HCT116 (cell line): Measurements from ENCODE around the gene KCNK3. TPM values are rescaled to one million over a fixed set of nuclear protein-coding genes. Genes with fewer than 3 reads are reported as not detected.

Experiments
- ATAC-seq: fragments of 200-7000 bp; cut with Tn5 transposase; 2 replicates; pipeline ENCODE4 v1.9.1; 2020; ENCODE audit warnings: mild to moderate bottlenecking, moderate library complexity
- BruUV-seq: library from RNA; stranded (reverse); fragments of 400-500 nt; replicated peaks from 2 replicates; lab custom pipeline; 2021; lab: Mats Ljungman, UMichigan
- CTCF ChIA-PET: fragments of 300-600 bp; sonication (Branson Sonifier 250); formaldehyde crosslinking; loops from one replicate; lab custom pipeline; 2021; ENCODE audit warnings: antibody characterized with exemption; lab: Charles Lee
- POLR2A ChIA-PET: fragments of 300-600, 350-600 bp; sonication (Branson Sonifier 250); formaldehyde crosslinking; loops from one replicate; lab custom pipeline; 2021; ENCODE audit warnings: antibody characterized with exemption; lab: Charles Lee
- RAD21 ChIA-PET, 2 experiments: fragments of 300-600 bp; sonication (Branson Sonifier 250); formaldehyde crosslinking; loops; one replicate each; lab custom pipeline; 2023; ENCODE audit warnings: low total read pairs in 2 of 2; ENCODE audit not compliant: uncharacterized antibody in 2 of 2, unreplicated experiment in 2 of 2, low non-redundant PET in 1 of 2; lab: Charles Lee
- DNase-seq: peaks from one replicate; pipeline ENCODE4 v3.0.0-alpha.2; 2010; ENCODE audit warnings: low read depth, low spot score
- H2AFZ ChIP-seq: fragments of 200-600 bp; shearing (Covaris generic), sonication (generic); 2 replicates; pipeline ENCODE4 v1.6.1; 2017; ENCODE audit warnings: low read depth, mixed run types, mixed read lengths, antibody characterized with exemption, low read length; ENCODE audit not compliant: poor library complexity, severe bottlenecking
- H3K27ac ChIP-seq: 2 replicates; pipeline ENCODE4 v1.5.1; 2012; ENCODE audit warnings: low read depth, low read length
- H3K27me3 ChIP-seq: fragments of 200-600 bp; sonication (generic); 2 replicates; pipeline ENCODE4 v1.6.1; 2016; ENCODE audit warnings: mixed run types, low read length, mixed read lengths; ENCODE audit not compliant: insufficient read depth
- H3K36me3 ChIP-seq, 2 experiments: fragments of 200-500 bp in 1 of 2; fragments of 200-600 bp in 1 of 2; sonication (Bioruptor generic) in 1 of 2; sonication (generic) in 1 of 2; 2 replicates each; pipeline versions ENCODE4 v1.5.1 to v1.6.1; 2014 to 2016; ENCODE audit warnings: low read length in 2 of 2, inconsistent platforms in 1 of 2, mixed read lengths in 1 of 2, mixed run types in 1 of 2; ENCODE audit not compliant: insufficient read depth in 2 of 2, control insufficient read depth in 1 of 2
- H3K4me1 ChIP-seq, 2 experiments: fragments of 200-600 bp in 1 of 2; sonication (generic) in 1 of 2; 2 replicates each; pipeline versions ENCODE4 v1.5.1 to v1.6.1; 2012 to 2017; ENCODE audit warnings: low read length in 2 of 2, inconsistent platforms in 1 of 2, mild to moderate bottlenecking in 1 of 2, mixed read lengths in 1 of 2, mixed run types in 1 of 2, moderate library complexity in 1 of 2; ENCODE audit not compliant: insufficient read depth in 2 of 2, control insufficient read depth in 1 of 2
- H3K4me2 ChIP-seq: fragments of 200-600 bp; sonication (generic); 2 replicates; pipeline ENCODE4 v1.6.1; 2017; ENCODE audit warnings: mixed run types, low read length, mixed read lengths
- H3K4me3 ChIP-seq, 2 experiments: fragments of 200-600 bp in 1 of 2; sonication (generic) in 1 of 2; replicated peaks in 1 of 2; 2 replicates each; pipeline ENCODE4 v1.5.1; 2011 to 2016; ENCODE audit warnings: low read length in 2 of 2, control low read depth in 1 of 2, low read depth in 1 of 2, mild to moderate bottlenecking in 1 of 2, mixed read lengths in 1 of 2, mixed run types in 1 of 2
- H3K79me2 ChIP-seq: fragments of 200-600 bp; sonication (generic); 2 replicates; pipeline ENCODE4 v1.6.1; 2017; ENCODE audit warnings: mild to moderate bottlenecking, mixed run types, low read length, moderate library complexity, mixed read lengths; ENCODE audit not compliant: insufficient read depth
- H3K9ac ChIP-seq: fragments of 200-600 bp; sonication (generic); 2 replicates; pipeline ENCODE4 v1.6.1; 2016; ENCODE audit warnings: low read length, mixed read lengths
- H3K9me2 ChIP-seq: fragments of 200-600 bp; sonication (generic), shearing (Covaris generic); 2 replicates; pipeline ENCODE4 v1.6.1; 2017; ENCODE audit warnings: mixed run types, mild to moderate bottlenecking, moderate library complexity; ENCODE audit not compliant: insufficient read depth
- H3K9me3 ChIP-seq, 2 experiments: fragments of 200-500 bp in 1 of 2; fragments of 200-600 bp in 1 of 2; sonication (Bioruptor generic) in 1 of 2; sonication (generic) in 1 of 2; 2 replicates each; pipeline ENCODE4 v1.6.1; 2014 to 2017; ENCODE audit warnings: low read length in 2 of 2, mixed read lengths in 2 of 2, inconsistent platforms in 1 of 2, low read depth in 1 of 2, mild to moderate bottlenecking in 1 of 2, mixed run types in 1 of 2, moderate library complexity in 1 of 2; ENCODE audit not compliant: control insufficient read depth in 1 of 2, insufficient read depth in 1 of 2
- H4K20me1 ChIP-seq: fragments of 200-600 bp; sonication (generic), shearing (Covaris generic); 2 replicates; pipeline ENCODE4 v1.6.1; 2017; ENCODE audit warnings: mixed run types, mild to moderate bottlenecking, moderate library complexity; ENCODE audit not compliant: insufficient read depth
- CEBPB ChIP-seq: IDR thresholded peaks from 2 replicates; pipeline ENCODE4 v1.6.1; 2012; ENCODE audit warnings: low read depth
- EGR1 ChIP-seq: IDR thresholded peaks from 2 replicates; pipeline ENCODE4 v1.6.1; 2012; ENCODE audit warnings: low read depth
- EZH2 ChIP-seq: fragments of 200-600 bp; sonication (generic); IDR thresholded peaks from 2 replicates; pipeline ENCODE4 v1.6.1; 2017; ENCODE audit warnings: antibody characterized with exemption, mixed run types
- FOSL1 ChIP-seq: IDR thresholded peaks from 2 replicates; pipeline ENCODE4 v1.6.1; 2012; ENCODE audit warnings: low read depth
- JUND ChIP-seq: IDR thresholded peaks from 2 replicates; pipeline ENCODE4 v1.6.1; 2012
- POLR2A ChIP-seq: IDR thresholded peaks from 2 replicates; pipeline ENCODE4 v1.7.0; 2011; ENCODE audit warnings: borderline replicate concordance; ENCODE audit not compliant: insufficient read depth, insufficient read length; ENCODE audit errors: extremely low read depth
- POLR2AphosphoS5 ChIP-seq: IDR thresholded peaks from 2 replicates; pipeline ENCODE4 v1.6.1; 2011; ENCODE audit warnings: mild to moderate bottlenecking, low read depth, low read length, moderate library complexity
- RAD21 ChIP-seq: IDR thresholded peaks from 2 replicates; pipeline ENCODE4 v1.6.1; 2012; ENCODE audit warnings: low read depth, mild to moderate bottlenecking
- REST ChIP-seq: IDR thresholded peaks from 2 replicates; pipeline ENCODE4 v1.6.1; 2012; ENCODE audit warnings: low read depth
- SIN3A ChIP-seq: IDR thresholded peaks from 2 replicates; pipeline ENCODE4 v1.6.1; 2012; ENCODE audit warnings: low read depth
- SP1 ChIP-seq: IDR thresholded peaks from 2 replicates; pipeline ENCODE4 v1.6.1; 2012; ENCODE audit warnings: low read depth
- SRF ChIP-seq: IDR thresholded peaks from 2 replicates; pipeline ENCODE4 v1.6.1; 2012; ENCODE audit warnings: low read depth
- ZFX ChIP-seq: fragments of 450-650 bp; IDR thresholded peaks from 2 replicates; pipeline ENCODE4 v1.6.1; 2017
- ZNF274 ChIP-seq: fragments of 200-500 bp; sonication (Bioruptor generic); IDR thresholded peaks from 2 replicates; pipeline ENCODE4 v1.6.1; 2014; ENCODE audit warnings: mild to moderate bottlenecking, low read depth, low read length, inconsistent platforms
- intact Hi-C: fragments of 100-400 bp; cut with micrococcal nuclease; formaldehyde crosslinking; loops from 2 replicates; pipeline ENCODE4 v1.10.0; 2022
- total RNA-seq: library from RNA; stranded (reverse); gene quantifications from one replicate; pipeline ENCODE4 v1.2.1, GENCODE V29; 2021; ENCODE audit not compliant: unreplicated experiment
- TF ChIP-seq, protein P1 (sequence below): IDR thresholded peaks from 2 replicates; pipeline ENCODE4 v1.6.1; 2011; ENCODE audit warnings: mild to moderate bottlenecking, low read length, moderate library complexity; ENCODE audit not compliant: insufficient replicate concordance; ENCODE audit errors: extremely low read depth

KCNK3 gene
- total RNA-seq, 1 experiment from 2014 or later, result 0.71 TPM

DNA sequence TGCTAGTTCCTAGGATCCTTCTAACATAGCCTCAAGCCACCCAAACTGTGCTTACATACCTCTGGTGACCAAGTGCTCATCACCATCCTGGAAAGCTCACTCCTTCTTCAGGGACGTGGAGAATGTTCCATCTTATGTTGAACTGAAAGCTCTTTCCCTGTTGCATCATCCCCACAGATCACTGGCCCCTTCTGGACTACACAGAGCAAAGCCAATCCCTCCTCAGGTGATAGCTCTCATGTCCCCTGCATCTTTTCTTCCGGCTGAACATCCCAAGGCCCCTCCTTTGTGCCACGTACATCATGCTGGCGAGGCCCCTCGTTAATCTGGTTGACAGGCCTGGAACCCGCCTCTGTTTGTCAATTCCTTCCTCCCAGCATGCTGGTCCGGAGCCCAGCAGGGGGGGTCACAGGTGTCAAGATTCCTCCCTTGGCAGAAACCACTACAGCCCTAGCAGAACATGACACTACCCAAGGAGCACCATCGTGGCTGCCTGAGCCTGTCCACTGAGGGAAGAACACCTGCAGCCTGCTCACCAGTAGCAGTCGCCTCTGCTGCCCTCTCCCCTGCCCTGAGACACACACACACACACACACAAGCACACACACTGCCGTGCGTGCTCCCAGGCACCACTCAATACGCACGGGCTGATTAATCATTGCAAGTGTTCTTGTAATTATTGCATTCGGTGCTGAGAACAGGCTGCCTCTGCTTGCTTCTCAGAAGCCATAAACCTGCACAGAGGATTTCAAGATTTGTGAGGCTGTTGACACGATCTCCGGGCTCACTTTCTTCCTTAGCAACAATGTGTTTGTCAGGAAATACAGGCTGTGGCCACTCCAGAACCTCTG, 6.3 kb upstream of the KCNK3 start:
- Histone ChIP-seq H3K36me3 (no peaks in the 10 kb centered on the region), H3K27ac (no peak overlapping the region), H3K9me2 (no peaks in the 10 kb centered on the region), H4K20me1 (no peaks in the 10 kb centered on the region), H3K9me3 (no peaks in the 10 kb centered on the region), H2AFZ (no peak overlapping the region), H3K4me1 (peaks cover 0 to 8% of the 10 kb centered on the region in 2 experiments; a peak in 1 of 4 replicates), H3K9ac (no peak overlapping the region), H3K27me3 (no peaks in the 10 kb centered on the region), H3K4me3 (no peak overlapping the region)
- RAD21 ChIA-PET, result no interaction called here
- DNase-seq, result no peak
- POLR2A ChIA-PET, result no interaction called here
- TF ChIP-seq ZNF274 (no peak), SIN3A (no peak), POLR2AphosphoS5 (no peak), POLR2A (no peak), FOSL1 (no peak), REST (no peak), EGR1 (no peak), CEBPB (no peak), EZH2 (no peak), JUND (no peak), SP1 (no peak), RAD21 (no peak), SRF (no peak), ZFX (no peak)
- TF ChIP-seq, protein P1, sequence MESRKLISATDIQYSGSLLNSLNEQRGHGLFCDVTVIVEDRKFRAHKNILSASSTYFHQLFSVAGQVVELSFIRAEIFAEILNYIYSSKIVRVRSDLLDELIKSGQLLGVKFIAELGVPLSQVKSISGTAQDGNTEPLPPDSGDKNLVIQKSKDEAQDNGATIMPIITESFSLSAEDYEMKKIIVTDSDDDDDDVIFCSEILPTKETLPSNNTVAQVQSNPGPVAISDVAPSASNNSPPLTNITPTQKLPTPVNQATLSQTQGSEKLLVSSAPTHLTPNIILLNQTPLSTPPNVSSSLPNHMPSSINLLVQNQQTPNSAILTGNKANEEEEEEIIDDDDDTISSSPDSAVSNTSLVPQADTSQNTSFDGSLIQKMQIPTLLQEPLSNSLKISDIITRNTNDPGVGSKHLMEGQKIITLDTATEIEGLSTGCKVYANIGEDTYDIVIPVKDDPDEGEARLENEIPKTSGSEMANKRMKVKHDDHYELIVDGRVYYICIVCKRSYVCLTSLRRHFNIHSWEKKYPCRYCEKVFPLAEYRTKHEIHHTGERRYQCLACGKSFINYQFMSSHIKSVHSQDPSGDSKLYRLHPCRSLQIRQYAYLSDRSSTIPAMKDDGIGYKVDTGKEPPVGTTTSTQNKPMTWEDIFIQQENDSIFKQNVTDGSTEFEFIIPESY, result no peak
- TF ChIP-seq, all 23 proteins: peak for 0
- intact Hi-C loops, result no loop called here
- BruUV-seq, result no TSS peak
- no peaks in the 10 kb centered on the region for H3K79me2 ChIP-seq
- no peak for ATAC-seq
- CTCF ChIA-PET, result no interaction called here
- no peak overlapping the region for H3K4me2 ChIP-seq
